Panc1 (cell line): ENCODE data around the gene LRMDA. TPM values are rescaled to one million over a fixed set of nuclear protein-coding genes. Genes with fewer than 3 reads are reported as not detected.

Experiments used
- ATAC-seq: fragments of 200-7000 bp; cut with Tn5 transposase; 2 replicates; pipeline ENCODE4 v1.9.1; 2020; ENCODE audit warnings: mild to moderate bottlenecking, moderate library complexity
- BruUV-seq: library from RNA; stranded (reverse); fragments of 400-500 nt; replicated peaks from 2 replicates; lab custom pipeline; 2021; lab: Mats Ljungman, UMichigan
- CTCF ChIA-PET: fragments of 300-600 bp; sonication (Branson Sonifier 250); formaldehyde crosslinking; loops from one replicate; lab custom pipeline; 2022; ENCODE audit warnings: antibody characterized with exemption; lab: Charles Lee
- POLR2A ChIA-PET: fragments of 300-600 bp; sonication (Branson Sonifier 250); formaldehyde crosslinking; loops from one replicate; lab custom pipeline; 2022; ENCODE audit warnings: antibody characterized with exemption; lab: Charles Lee
- DNase-seq: peaks from one replicate; pipeline ENCODE4 v3.0.0-alpha.2; 2010; ENCODE audit warnings: low read depth, low spot score
- H3K27ac ChIP-seq: 2 replicates; pipeline ENCODE4 v1.5.1; 2011; ENCODE audit warnings: mild to moderate bottlenecking, low read length, inconsistent platforms
- H3K27me3 ChIP-seq: fragments of 200-500 bp; sonication (Bioruptor generic); 2 replicates; pipeline ENCODE4 v1.6.0; 2014; ENCODE audit warnings: low read length, inconsistent platforms; ENCODE audit not compliant: control insufficient read depth, insufficient read depth
- H3K36me3 ChIP-seq: fragments of 200-500 bp; sonication (Bioruptor generic); 2 replicates; pipeline ENCODE4 v1.5.1; 2014; ENCODE audit warnings: inconsistent platforms, mild to moderate bottlenecking, low read length, moderate library complexity; ENCODE audit not compliant: control insufficient read depth, insufficient read depth
- H3K4me1 ChIP-seq: 2 replicates; pipeline ENCODE4 v1.5.1; 2011; ENCODE audit warnings: inconsistent platforms, mild to moderate bottlenecking, low read length, moderate library complexity; ENCODE audit not compliant: control insufficient read depth, insufficient read depth
- H3K4me3 ChIP-seq, 2 experiments: 2 replicates each; pipeline ENCODE4 v1.5.1; 2011 to 2012; ENCODE audit warnings: low read depth in 2 of 2, low read length in 2 of 2, mild to moderate bottlenecking in 2 of 2, inconsistent platforms in 1 of 2, moderate library complexity in 1 of 2
- H3K9me3 ChIP-seq: fragments of 200-500 bp; sonication (Bioruptor generic); 2 replicates; pipeline ENCODE4 v1.5.1; 2014; ENCODE audit warnings: low read depth, mild to moderate bottlenecking, inconsistent platforms, low read length, moderate library complexity; ENCODE audit not compliant: control insufficient read depth, insufficient read depth
- POLR2AphosphoS5 ChIP-seq: IDR thresholded peaks from 2 replicates; pipeline ENCODE4 v1.6.1; 2012; ENCODE audit warnings: mild to moderate bottlenecking, low read depth, low read length, moderate library complexity
- REST ChIP-seq, 2 experiments: IDR thresholded peaks; 2 replicates each; pipeline ENCODE4 v1.6.1; 2011 to 2012; ENCODE audit warnings: low read depth in 2 of 2, control low read depth in 1 of 2, low read length in 1 of 2, mild to moderate bottlenecking in 1 of 2, moderate library complexity in 1 of 2; ENCODE audit not compliant: insufficient read depth in 1 of 2
- SIN3A ChIP-seq: IDR thresholded peaks from 2 replicates; pipeline ENCODE4 v1.6.1; 2012; ENCODE audit warnings: low read depth, mild to moderate bottlenecking, low read length, moderate library complexity, borderline replicate concordance; ENCODE audit not compliant: insufficient read depth
- TCF7L2 ChIP-seq: IDR thresholded peaks from 2 replicates; pipeline ENCODE4 v1.6.1; 2011; ENCODE audit warnings: mild to moderate bottlenecking, low read depth, low read length, inconsistent platforms
- in situ Hi-C: cut with HindIII; loops from 2 replicates; pipeline ENCODE4 v1.10.0; 2016; ENCODE audit warnings: low sequenced_read_pairs, low pct_unique_long_range_greater_than_20kb
- intact Hi-C: fragments of 100-400 bp; cut with micrococcal nuclease; formaldehyde crosslinking; loops from one replicate; pipeline ENCODE4 v1.10.0; 2022; ENCODE audit not compliant: unreplicated experiment
- total RNA-seq: library from RNA; stranded (reverse); gene quantifications from one replicate; pipeline ENCODE4 v1.2.1, GENCODE V29; 2021; ENCODE audit not compliant: unreplicated experiment
- TF ChIP-seq, protein P1 (sequence below): fragments of 450-650 bp; IDR thresholded peaks from 2 replicates; pipeline ENCODE4 v1.5.1; 2017; ENCODE audit warnings: mild to moderate bottlenecking

Gene LRMDA
- total RNA-seq, 1 experiment from 2014 or later, result 1.2 TPM

DNA sequence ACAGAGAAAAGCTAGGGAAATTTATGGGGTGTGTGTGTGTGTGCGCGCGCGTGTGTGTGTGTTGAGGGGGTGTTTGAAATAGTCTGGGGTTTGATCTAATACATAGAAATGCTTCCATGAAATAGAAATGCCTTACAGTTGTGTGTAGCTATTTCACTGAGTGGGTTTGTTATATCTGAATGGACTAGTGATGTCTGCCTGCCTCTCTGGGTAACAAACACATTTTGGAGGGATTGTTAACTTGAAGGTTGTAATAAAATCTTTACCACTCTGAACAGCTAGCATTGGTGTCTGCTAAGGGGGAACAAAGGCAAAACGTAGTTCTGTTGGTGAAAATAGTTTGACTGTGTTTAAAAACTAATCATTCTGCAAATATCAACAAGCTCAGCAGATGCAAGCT lies 509.3 kb downstream of the LRMDA start:
- peaks cover 5% of the 10 kb centered on the region; the same call in 1 of the 2 replicates for H3K27me3 ChIP-seq
- DNase-seq (no peak), ATAC-seq (no peak)
- POLR2A ChIA-PET, result no interaction called here
- no TSS peak for BruUV-seq
- H3K4me3 ChIP-seq, result no peak overlapping the region
- H3K9me3 ChIP-seq, result no peaks in the 10 kb centered on the region
- intact Hi-C loops, result no loop called here
- no peaks in the 10 kb centered on the region for H3K36me3 ChIP-seq
- in situ Hi-C loops, result no loop called here
- no peak overlapping the region for H3K27ac ChIP-seq
- CTCF ChIA-PET, result no interaction called here
- no peaks in the 10 kb centered on the region for H3K4me1 ChIP-seq
- TF ChIP-seq TCF7L2 (no peak), SIN3A (no peak), REST (IDR thresholded peaks at IDR 0.05; ENCODE audit: insufficient read depth in 1 of 2, low read depth in 2 of 2, low read length in 1 of 2) (no peak), POLR2AphosphoS5 (no peak)
- TF ChIP-seq, protein P1, sequence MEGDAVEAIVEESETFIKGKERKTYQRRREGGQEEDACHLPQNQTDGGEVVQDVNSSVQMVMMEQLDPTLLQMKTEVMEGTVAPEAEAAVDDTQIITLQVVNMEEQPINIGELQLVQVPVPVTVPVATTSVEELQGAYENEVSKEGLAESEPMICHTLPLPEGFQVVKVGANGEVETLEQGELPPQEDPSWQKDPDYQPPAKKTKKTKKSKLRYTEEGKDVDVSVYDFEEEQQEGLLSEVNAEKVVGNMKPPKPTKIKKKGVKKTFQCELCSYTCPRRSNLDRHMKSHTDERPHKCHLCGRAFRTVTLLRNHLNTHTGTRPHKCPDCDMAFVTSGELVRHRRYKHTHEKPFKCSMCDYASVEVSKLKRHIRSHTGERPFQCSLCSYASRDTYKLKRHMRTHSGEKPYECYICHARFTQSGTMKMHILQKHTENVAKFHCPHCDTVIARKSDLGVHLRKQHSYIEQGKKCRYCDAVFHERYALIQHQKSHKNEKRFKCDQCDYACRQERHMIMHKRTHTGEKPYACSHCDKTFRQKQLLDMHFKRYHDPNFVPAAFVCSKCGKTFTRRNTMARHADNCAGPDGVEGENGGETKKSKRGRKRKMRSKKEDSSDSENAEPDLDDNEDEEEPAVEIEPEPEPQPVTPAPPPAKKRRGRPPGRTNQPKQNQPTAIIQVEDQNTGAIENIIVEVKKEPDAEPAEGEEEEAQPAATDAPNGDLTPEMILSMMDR, result no peak

GRCh38 chr10:75941223-75941801 lies 509.9 kb downstream of the LRMDA start:
- peaks cover 7% of the 10 kb centered on the region; the same call in 1 of the 2 replicates for H3K27me3 ChIP-seq
- DNase-seq (no peak), ATAC-seq (no peak)
- in situ Hi-C loops, result no loop called here
- H3K27ac ChIP-seq, result no peak overlapping the region
- no peaks in the 10 kb centered on the region for H3K36me3 ChIP-seq
- ChIA-PET CTCF (no interaction called here), POLR2A (no interaction called here)
- no peaks in the 10 kb centered on the region for H3K9me3 ChIP-seq
- no peaks in the 10 kb centered on the region for H3K4me1 ChIP-seq
- intact Hi-C loops, result no loop called here
- no TSS peak for BruUV-seq
- TF ChIP-seq POLR2AphosphoS5 (no peak), REST (IDR thresholded peaks at IDR 0.05; ENCODE audit: insufficient read depth in 1 of 2, low read depth in 2 of 2, low read length in 1 of 2) (no peak), SIN3A (no peak), TCF7L2 (no peak)
- H3K4me3 ChIP-seq, result no peak overlapping the region
